ELR (cell line): ENCODE measurements around the gene MEGF9.
A peak's percentile ranks its signal among the peaks of the same experiment; 100 is the strongest.

ENCODE experiments used
- DNase-seq: peaks from one replicate; pipeline ENCODE4 v3.0.0-alpha.2; 2015; ENCODE audit warnings: low read depth

Gene MEGF9

DNA sequence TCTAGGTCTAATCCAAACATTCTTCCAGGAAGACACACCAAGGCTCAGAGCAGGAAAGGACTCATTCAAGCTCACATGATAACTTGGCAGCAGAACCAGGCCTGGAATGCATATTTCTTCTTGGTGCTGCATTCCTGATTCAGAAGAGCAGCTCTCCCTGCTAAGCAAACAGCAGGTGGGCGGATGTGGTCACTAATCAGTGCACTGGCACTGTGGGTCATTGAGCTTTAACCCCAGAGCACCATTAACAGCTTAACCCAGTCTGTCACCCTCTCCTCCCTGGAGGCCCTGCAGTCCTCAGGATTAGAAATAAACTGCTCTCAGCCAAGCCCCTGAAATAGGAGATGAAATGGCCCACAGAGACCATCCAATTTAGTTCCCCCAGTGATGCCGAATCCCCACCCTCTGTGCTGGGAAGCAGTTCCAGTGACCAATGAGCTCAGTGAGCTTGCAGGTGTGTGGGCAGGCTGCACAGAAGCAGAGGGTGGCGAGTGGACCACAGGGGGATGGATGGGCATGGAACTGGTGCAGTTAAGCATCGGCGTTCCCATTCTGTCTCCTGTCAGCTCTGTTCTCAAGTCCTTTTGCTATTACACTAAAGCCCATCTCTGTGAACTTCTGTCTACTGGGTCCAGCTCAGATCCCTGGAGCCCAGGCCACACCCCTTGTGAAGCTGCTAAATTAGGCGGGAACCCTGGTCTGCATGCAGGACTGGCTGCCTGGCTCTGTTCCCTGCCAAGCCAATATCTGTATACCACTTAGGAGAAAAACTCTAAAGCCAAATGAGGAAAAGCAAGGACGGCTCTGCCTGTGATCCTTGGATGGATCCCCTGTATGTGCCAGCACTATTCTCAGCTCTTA, 16.6 kb upstream of the MEGF9 start:
- peak; percentile 85 for DNase-seq

- no peak for DNase-seq
Measured at GRCh38 chr9:120729791-120730241, 15.5 kb upstream of the MEGF9 start.

DNA sequence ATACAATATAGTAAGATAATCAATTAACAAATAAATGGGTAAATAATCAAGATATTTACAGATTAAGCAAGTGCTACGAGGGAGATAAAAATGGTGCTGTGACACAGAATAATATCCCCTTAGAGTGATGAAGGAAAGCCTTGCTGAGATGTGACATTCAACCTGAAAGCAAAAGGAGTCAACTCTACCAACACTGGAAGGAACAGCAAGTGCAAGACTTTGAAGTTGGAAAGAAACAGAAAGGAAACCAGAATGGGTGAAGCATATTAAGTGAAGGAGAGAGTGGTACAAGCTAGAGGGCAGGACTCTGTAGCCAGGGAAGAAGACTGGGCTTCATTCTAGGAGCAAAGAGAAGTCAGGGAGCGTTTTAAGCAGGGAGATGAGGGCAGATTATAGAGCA, 12.2 kb upstream of the MEGF9 start:
- no peak for DNase-seq

GRCh38 chr9:120725907-120726306, 11.6 kb upstream of the MEGF9 start:
- no peak for DNase-seq

DNA sequence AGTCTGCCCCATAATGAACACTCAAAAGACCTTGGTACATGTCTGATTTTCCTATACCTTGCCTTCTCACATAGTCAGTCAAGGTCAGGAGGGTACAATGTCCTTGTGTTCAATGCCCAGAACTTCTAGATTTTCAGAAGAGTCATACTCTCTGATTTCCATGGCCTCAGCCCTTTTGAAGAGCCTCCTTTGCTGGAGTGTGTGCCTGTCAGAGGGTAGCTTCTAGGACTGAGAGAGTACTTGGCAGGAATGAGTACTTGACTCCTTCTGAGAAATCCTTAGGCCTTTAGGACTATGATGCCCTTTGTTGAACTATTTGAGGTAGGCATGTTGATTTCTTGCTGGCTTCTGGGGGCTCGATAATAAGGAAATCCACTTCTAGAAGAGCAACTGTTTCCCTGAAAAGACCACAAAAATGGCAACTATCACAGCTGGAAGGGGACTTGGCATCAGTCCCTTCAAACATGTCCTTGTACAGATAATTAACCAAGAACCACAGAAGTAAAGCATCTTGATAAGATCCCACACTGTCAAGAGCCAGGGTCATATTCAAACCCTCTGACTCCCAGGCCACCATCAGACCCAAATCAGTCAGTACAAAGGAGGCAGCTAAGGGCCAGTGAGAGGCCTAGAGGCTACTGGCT, 10.6 kb upstream of the MEGF9 start:
- no peak for DNase-seq

- no peak for DNase-seq
Measured at GRCh38 chr9:120723565-120723964, 9.3 kb upstream of the MEGF9 start.

DNA sequence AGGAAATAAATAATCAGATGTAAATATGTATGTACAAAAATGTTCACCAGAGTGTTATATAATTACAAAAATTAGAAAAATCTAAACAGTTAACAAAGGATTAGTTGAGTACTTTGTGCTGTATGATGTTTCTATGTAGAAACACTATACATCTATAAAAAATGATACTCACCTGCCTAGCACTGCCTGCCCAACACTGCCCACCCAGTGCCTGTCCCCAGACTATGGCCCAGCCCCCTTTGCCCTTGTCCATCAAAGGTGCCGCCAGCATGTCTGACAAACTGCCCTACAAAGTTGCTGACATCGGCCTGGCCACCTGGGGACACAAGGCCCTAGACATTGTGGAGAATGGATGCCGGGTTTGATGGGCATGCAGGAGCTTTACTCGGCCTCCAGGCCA, 6.1 kb upstream of the MEGF9 start:
- DNase-seq: no peak

DNA sequence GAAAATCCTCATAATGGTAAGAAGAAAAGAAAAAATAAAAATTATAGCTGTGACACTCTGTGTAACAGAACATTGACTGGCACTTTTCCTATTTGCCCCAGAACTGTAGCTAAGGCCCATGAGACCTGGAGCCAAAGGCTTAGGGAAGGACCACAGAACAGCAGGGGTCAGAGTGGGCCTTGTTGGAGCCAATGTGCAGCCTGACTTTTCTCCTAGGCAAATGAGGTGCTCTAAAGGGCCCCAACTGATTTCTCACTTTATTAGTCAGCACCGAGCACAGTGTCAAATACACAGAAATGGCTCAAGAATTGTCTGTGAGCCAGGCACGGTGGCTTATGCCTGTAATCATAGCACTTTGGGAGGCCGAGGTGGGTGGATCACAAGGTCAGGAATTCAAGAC, 4.0 kb upstream of the MEGF9 start:
- DNase-seq: no peak

DNA sequence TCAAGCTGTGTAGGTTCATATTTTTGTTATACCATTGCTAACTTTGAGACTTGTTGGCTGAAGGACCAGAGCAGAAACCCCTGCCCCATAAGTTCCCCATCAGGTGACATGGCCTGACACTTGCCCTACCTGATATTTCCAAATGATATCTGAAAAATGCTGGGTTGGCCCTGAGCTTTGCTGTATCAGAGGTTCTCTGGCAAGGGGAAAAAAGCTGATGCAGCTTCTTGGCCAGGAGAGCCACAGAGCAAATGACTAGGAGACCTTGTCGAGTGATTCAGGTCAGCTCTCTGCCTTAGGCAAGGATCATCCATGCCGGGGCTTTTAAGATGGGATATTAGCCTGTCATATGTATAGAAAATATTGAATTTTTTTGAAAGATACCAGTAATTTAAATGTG, 2.9 kb upstream of the MEGF9 start:
- no peak for DNase-seq

GRCh38 chr9:120716483-120716882, 2.2 kb upstream of the MEGF9 start:
- DNase-seq: no peak

DNA sequence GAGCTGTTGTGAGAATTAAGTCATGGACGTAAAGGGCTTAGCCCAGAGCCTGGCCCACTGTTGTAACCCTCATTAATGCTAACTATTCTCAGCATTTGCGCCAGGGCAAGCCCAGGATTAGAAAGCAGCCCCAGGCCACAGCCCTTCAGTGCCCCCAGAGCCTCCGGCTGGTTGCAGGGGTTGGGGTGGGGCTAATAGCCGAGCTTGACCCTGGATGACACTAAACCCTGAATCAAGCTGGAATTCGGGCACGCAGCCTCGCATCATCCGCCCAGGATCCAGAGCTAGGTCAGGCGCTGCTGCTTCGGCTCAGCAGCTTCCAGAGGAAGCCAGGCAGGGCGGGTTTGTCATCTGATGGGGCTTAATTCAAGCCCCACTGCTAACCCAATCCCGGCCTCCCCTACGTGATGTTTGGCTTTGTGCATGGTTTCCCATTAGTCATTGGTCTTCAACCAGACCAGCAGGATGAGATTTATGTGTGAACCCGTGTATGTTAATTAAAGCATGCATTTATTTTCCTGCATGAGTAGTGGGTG, 1.2 kb upstream of the MEGF9 start:
- peak; percentile 88 for DNase-seq

- DNase-seq: no peak
Measured at GRCh38 chr9:120714846-120715388, 647 bp upstream of the MEGF9 start.

DNA sequence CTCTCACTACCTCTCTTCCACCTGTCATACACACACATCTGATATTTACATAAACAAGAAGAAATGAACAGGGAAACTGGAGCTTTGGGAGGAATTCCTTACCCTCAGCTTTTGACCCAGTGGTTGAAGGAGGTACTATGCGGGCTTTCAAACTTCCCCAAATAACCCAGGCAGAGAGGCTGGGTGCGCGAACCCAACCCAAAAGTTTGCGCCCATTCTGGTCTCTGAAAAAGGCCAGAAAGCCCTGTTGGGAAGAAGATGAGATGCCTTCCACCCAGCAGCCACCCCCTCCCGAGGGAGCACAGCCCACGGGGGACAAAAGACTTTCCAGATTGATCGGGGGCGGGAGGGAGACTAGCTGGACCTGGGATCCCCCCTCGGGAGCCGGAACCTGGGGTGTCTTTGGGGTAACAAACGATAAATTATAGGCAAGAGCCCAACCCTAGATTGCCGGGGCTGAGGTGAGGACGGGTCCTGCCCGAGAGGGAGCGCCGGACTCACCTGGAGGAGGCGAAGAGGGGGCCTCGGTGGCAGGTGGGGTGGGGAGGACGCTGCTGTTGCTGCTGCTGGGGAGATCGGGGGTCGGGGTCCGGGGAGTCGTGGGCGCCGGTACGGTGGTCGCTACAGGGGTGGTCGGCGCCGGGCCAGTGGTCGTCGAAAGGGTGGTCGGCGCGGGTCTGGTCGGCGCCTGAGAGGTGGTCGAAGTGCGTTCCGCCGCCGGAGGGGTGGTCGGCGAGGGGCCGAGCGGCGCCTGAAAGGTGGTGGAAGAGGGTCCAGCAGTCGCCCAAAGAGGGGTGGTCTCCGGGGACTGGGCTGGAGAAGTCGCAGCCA, 798 bp downstream of the MEGF9 start:
- peak; percentile 36 for DNase-seq

- DNase-seq: no peak
Measured at GRCh38 chr9:120712539-120713031, 1.7 kb downstream of the MEGF9 start.

GRCh38 chr9:120711841-120712538, 2.3 kb downstream of the MEGF9 start:
- peak; percentile 14 for DNase-seq

- DNase-seq: peak; percentile 30
Measured at GRCh38 chr9:120711354-120711753, 2.9 kb downstream of the MEGF9 start.

DNA sequence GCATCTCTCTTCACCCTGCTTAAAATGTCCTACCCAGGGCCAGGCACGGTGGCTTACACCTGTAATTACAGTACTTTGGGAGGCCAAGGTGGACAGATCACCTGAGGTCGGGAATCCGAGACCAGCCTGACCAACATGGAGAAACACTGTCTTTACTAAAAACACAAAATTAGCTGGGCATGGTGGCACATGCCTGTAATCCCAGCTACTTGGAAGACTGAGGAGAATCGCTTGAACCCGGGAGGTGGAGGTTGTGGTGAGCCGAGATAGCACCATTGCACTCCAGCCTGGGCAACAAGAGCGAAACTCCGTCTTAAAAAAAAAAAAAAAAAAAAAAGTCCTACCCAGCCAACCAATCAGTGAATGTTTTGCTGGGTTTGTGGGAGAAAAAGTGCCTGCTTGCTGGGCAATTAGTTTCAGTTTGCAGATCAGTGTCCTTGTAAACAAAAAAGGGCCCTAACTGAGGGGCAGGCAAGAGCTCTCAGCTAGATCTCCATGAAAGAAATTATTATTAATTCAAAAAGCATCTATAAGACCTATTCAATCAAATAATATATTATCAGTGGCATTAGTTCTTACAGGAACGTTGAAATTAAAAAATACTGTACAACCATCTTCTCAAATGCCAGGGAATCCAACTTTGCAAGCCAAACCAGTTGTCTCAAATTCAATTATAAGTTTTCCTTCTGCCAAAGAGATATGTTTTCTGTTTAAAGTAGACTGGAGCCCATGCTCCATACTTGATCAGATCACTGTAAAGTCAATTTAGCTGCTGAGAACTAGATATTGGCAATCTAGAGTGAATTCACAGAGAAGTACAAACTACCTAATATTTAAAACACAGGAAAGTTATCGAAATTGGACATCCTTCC, 3.9 kb downstream of the MEGF9 start:
- no peak for DNase-seq

DNA sequence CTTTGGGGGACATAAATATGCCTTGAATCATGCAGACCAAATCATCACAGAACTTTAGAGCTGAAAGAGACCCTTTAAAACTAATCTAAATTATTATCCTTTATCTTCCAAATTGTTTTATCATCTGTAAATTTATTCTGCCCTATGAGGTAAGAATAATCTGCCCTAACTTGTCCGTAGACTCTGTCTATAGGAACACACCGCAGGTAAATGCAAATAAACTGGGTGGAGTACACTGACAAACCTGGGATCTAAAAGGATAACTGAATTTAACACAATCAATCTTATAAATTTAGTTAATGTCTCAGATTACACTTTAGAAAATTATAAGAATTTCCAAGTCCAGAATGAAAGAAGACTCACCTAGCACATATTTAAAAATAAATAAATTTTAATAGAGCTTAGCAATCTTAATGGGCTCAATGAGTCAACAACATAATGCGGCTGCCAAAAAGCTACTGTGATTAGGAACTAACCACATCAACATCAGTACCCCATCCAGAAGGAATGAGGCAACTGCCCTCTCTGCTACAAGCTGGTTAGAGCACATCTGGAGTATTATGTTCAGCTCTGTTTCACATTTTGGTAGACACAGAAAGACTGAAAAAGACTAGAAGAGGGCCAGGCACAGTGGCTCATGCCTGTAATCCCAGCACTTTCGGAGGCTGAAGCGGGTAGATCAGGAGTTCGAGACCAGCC, 5.6 kb downstream of the MEGF9 start:
- DNase-seq: peak; percentile 39

DNA sequence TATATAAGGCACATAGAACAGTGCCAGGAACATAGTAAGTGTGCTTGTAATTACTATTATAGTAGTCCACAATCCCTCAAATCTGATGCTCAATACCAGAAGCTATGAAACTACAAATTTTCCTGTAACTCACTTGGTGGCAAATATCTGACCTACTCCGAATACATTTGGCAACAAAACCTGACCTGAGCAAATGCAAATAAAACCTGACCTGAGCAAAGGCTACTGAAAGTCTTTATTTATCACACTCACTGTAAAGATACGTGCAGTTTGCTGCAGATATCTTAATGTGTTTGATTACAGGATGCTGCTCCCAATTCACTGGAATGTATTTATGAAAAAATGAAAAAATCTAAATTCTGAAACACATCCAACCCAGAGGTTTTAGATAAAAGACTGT, 7.1 kb downstream of the MEGF9 start:
- no peak for DNase-seq

DNA sequence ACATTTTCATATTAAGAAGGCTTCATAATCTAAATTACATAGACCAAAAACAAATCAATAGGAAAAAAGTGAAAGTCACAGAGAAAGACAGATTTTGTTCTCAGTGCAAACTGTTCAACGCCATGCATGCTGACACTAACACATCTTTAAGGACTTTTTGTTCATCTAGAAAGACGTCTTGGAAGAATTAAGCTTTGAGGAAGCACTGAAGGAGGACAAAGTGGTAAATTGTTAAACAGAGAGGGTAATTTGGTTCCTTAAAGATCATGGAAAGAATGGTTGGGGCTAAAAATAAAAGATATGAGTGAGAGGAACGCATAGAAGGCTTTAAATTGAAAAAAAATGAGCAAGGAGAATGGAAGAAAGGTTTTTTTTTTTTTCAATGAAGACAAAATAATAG, 9.1 kb downstream of the MEGF9 start:
- DNase-seq: no peak
